GM12864 (cell line): ENCODE results near the gene SPATA21.

Source experiments
- DNase-seq: peaks from one replicate; pipeline ENCODE4 v3.0.0-alpha.2; 2011; ENCODE audit warnings: low read depth
- H3K4me3 ChIP-seq: 2 replicates; pipeline ENCODE4 v1.5.1; 2011; ENCODE audit warnings: mild to moderate bottlenecking, low read depth, low read length, control low read depth
- TF ChIP-seq, protein P1 (sequence below): IDR thresholded peaks from 2 replicates; pipeline ENCODE4 v1.5.1; 2011; ENCODE audit warnings: low read depth, mild to moderate bottlenecking, moderate library complexity, low read length, control low read depth, inconsistent platforms; ENCODE audit errors: missing control alignments

The SPATA21 gene

DNA sequence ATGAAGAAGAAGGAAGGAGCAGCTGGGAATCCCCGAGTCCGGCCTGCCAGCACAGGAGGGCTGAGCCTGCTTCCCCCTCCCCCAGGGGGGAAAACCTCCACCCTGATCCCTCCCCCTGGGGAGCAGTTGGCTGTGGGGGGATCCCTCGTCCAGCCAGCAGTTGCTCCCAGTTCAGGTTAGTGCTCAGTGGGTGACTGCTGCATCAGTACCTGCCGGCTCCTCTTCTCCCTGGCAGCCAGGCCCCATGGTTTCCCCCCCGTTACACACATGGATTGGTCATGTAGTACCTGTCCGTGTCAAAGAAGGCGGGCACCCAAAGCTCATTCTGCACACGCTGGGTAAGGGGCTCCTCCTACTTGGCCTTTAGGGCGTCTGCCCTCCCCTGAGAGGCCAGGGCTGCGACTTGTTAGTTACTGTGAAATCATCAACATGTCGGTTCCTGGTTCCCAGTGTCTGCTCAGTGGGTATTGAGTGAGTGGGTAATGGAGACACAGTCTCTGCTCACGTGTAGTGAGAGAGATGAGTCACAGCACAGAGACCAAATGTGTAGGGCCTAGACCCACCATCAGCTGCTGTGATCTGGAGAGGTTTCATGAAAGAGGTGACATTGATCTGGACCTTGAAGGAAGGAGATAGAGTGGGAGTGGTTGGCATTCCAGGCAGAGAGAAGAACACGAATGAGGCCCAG, 14.8 kb upstream of the SPATA21 start:
- DNase-seq = no peak
- TF ChIP-seq, protein P1, sequence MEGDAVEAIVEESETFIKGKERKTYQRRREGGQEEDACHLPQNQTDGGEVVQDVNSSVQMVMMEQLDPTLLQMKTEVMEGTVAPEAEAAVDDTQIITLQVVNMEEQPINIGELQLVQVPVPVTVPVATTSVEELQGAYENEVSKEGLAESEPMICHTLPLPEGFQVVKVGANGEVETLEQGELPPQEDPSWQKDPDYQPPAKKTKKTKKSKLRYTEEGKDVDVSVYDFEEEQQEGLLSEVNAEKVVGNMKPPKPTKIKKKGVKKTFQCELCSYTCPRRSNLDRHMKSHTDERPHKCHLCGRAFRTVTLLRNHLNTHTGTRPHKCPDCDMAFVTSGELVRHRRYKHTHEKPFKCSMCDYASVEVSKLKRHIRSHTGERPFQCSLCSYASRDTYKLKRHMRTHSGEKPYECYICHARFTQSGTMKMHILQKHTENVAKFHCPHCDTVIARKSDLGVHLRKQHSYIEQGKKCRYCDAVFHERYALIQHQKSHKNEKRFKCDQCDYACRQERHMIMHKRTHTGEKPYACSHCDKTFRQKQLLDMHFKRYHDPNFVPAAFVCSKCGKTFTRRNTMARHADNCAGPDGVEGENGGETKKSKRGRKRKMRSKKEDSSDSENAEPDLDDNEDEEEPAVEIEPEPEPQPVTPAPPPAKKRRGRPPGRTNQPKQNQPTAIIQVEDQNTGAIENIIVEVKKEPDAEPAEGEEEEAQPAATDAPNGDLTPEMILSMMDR = no peak
- no peak overlapping the region; the same call in 1 of the 2 replicates for H3K4me3 ChIP-seq

DNA sequence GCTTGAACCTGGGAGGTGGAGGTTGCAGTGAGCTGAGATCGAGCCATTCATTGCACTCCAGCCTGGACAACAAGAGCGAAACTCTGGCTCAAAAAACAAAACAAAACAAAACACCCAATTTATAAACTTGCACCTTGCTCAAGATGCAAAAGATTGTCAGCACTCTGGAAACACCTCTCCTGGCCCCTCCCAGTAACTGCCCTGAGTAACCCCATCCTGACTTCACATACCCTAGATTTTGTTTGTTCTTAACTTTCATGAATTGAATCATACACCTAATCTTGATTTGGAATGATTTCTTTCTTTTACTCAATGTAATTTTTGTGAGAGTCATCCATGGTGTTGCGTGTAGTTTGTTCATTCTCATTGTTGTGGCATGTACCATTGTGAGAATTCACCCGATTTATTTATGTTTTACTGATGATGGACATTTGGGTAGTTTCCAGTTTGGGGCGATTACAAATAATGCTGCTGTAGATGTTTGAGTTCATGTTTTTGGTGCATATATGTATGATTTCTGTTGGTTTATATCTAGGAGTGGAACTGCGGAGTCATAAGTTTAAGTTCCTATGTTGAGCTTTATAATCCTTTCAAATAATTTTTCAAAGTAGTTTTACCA, 13.7 kb upstream of the SPATA21 start:
- no peak for DNase-seq
- TF ChIP-seq, protein P1 = no peak
- no peak overlapping the region for H3K4me3 ChIP-seq

- no peak overlapping the region for H3K4me3 ChIP-seq
- no peak for DNase-seq
- TF ChIP-seq, protein P1 = no peak
These were observed 12.4 kb upstream of the SPATA21 start for GRCh38 chr1:16449666-16450065.

GRCh38 chr1:16449065-16449464, 11.8 kb upstream of the SPATA21 start:
- TF ChIP-seq, protein P1 = no peak
- H3K4me3 ChIP-seq = no peak overlapping the region
- no peak for DNase-seq

DNA sequence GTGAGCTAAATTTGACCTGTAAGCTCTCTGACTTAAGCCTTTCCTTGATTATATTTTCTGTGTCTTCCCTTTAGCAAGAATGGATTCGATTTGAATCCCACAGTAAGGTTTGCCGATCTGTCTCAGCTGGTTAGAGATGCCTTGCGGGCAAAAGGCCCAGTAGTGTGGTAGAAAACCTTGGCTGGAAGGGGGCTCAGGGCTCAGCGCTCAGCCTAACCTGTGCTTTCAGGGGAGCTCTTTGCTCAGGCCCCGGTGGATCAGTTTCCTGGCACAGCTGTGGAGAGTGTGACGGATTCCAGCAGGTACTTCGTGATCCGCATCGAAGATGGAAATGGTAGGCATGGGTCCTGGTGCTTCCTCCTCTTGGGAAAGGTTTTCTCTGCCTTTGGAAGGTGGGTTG, 10.4 kb upstream of the SPATA21 start:
- DNase-seq = no peak
- TF ChIP-seq, protein P1 = no peak

GRCh38 chr1:16446116-16446515, 8.9 kb upstream of the SPATA21 start:
- DNase-seq = no peak
- TF ChIP-seq, protein P1 = no peak
- H3K4me3 ChIP-seq = no peak overlapping the region

More for the DNA sequence above, 10.4 kb upstream of the SPATA21 start:
- H3K4me3 ChIP-seq = no peak overlapping the region

DNA sequence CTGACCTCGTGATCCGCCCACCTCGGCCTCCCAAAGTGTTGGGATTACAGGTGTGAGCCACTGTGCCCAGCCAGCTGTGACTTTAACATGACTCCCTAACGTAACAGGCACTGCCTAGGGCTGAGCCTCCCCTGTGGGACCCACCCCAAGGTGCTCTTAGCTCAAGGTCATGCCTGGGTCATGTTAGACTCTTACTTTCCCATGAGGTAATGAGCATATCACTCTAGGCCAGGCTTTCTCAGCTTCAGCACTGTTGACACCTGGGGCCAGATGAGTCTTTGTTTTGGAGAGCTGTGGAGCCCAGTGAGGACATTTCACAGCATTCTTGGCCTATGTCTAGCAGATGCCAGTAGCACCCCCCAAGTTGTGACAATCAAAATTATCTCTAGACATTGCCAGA, 7.8 kb upstream of the SPATA21 start:
- DNase-seq = no peak
- TF ChIP-seq, protein P1 = no peak
- no peak overlapping the region for H3K4me3 ChIP-seq
